Nephron progenitor cell (in vitro differentiated cells): ENCODE results near the gene NECAB2.
A peak's percentile ranks its signal among the peaks of the same experiment; 100 is the strongest.

ENCODE experiments used
- DNase-seq: peaks from one replicate; pipeline ENCODE4 v3.0.0; 2021
- H3K27ac Mint-ChIP-seq: 2 replicates; pipeline ENCODE4 v1.8.0; 2021; ENCODE audit warnings: mild to moderate bottlenecking, moderate library complexity, mixed read lengths
- H3K27me3 Mint-ChIP-seq: 2 replicates; pipeline ENCODE4 v1.8.0; 2021; ENCODE audit warnings: mild to moderate bottlenecking, low read depth, mixed read lengths; ENCODE audit not compliant: poor library complexity
- H3K36me3 Mint-ChIP-seq: 2 replicates; pipeline ENCODE4 v1.8.0; 2021; ENCODE audit warnings: low read depth, mixed read lengths
- H3K4me1 Mint-ChIP-seq: 2 replicates; pipeline ENCODE4 v1.8.0; 2021; ENCODE audit warnings: mixed read lengths
- H3K4me3 Mint-ChIP-seq: 2 replicates; pipeline ENCODE4 v1.8.0; 2021; ENCODE audit warnings: mild to moderate bottlenecking, moderate library complexity, mixed read lengths
- H3K9me3 Mint-ChIP-seq: 2 replicates; pipeline ENCODE4 v1.8.0; 2021; ENCODE audit warnings: mild to moderate bottlenecking, moderate library complexity, mixed read lengths
- TF ChIP-seq, protein P1 (sequence below): fragments of 200-600 bp; sonication (generic); IDR thresholded peaks from 2 replicates; pipeline ENCODE4 v1.5.0; 2021; ENCODE audit warnings: antibody characterized with exemption

NECAB2 gene

DNA sequence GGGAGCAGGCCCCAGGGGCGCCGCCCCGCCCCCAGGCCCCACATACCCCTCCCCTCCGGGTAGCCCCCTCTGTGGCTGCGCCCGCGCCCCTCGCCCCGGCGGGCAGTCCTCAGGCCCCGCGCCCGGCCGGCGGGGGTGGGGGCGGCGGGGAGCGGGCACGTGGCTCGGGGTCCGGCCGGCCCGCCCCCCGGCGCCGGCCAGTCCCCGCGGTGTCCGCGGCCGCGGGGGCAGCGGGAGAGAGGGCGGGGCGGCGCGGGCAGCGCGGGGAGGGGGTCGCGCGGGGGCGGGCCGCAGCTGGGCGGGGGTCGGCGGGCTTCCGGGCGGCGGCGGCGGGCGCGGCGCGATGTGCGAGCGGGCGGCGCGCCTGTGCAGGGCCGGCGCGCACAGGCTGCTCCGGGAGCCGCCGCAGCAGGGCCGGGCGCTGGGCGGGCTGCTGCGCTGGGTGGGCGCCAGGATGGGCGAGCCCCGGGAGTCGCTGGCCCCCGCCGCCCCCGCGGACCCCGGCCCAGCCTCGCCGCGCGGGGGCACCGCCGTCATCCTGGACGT is 335 bp downstream of the NECAB2 start:
- peak; percentile 70 for DNase-seq
- Mint-ChIP-seq H3K36me3 (no peaks in the 10 kb centered on the region), H3K9me3 (no peaks in the 10 kb centered on the region), H3K4me1 (peaks cover 11% of the 10 kb centered on the region), H3K4me3 (peak overlapping the region; percentile 85), H3K27me3 (peaks cover 32% of the 10 kb centered on the region), H3K27ac (no peak overlapping the region)
- TF ChIP-seq, protein P1, sequence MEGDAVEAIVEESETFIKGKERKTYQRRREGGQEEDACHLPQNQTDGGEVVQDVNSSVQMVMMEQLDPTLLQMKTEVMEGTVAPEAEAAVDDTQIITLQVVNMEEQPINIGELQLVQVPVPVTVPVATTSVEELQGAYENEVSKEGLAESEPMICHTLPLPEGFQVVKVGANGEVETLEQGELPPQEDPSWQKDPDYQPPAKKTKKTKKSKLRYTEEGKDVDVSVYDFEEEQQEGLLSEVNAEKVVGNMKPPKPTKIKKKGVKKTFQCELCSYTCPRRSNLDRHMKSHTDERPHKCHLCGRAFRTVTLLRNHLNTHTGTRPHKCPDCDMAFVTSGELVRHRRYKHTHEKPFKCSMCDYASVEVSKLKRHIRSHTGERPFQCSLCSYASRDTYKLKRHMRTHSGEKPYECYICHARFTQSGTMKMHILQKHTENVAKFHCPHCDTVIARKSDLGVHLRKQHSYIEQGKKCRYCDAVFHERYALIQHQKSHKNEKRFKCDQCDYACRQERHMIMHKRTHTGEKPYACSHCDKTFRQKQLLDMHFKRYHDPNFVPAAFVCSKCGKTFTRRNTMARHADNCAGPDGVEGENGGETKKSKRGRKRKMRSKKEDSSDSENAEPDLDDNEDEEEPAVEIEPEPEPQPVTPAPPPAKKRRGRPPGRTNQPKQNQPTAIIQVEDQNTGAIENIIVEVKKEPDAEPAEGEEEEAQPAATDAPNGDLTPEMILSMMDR = no peak

DNA sequence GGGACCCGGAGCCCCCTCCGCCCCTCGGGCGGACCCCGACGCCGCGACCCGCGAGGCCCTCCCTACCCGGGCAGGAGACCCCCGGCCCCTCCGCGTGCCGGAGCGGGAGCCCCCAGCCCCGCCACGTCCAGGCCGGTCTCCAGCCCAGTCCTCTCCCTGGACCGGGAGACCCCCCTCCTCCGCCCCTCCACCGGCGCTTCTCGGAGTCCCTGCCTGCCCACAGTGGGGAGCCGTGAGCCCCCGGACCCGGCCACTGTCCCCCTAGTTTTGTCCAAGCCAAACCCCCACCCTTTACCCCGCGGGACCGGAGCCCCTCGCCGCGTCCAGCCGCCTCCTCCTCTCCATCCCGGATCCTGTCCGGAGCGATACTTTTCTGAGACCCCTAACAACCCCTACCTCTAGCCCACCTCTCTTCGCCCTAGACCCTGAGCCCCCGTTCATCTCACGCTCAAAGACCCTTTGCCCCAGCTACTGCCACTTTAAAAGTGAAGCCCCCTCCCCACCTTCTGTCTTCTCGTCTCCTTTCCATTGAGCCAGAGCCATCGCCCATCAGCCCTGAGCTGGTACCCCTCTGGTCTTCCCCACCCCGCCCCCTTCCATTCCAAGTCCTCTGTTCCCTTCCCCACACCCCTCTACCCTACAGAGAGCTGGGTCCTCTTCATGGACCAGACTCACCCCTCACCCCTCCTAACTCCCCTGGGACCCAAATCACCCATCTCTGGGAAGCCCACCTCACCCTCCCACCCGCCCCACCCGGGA is 1.0 kb downstream of the NECAB2 start:
- Mint-ChIP-seq H3K4me1 (peaks cover 11% of the 10 kb centered on the region), H3K27ac (no peak overlapping the region), H3K27me3 (peaks cover 32% of the 10 kb centered on the region), H3K9me3 (no peaks in the 10 kb centered on the region), H3K36me3 (no peaks in the 10 kb centered on the region), H3K4me3 (peak overlapping the region; percentile 86)
- peak; percentile 25 for DNase-seq
- TF ChIP-seq, protein P1 = no peak

DNA sequence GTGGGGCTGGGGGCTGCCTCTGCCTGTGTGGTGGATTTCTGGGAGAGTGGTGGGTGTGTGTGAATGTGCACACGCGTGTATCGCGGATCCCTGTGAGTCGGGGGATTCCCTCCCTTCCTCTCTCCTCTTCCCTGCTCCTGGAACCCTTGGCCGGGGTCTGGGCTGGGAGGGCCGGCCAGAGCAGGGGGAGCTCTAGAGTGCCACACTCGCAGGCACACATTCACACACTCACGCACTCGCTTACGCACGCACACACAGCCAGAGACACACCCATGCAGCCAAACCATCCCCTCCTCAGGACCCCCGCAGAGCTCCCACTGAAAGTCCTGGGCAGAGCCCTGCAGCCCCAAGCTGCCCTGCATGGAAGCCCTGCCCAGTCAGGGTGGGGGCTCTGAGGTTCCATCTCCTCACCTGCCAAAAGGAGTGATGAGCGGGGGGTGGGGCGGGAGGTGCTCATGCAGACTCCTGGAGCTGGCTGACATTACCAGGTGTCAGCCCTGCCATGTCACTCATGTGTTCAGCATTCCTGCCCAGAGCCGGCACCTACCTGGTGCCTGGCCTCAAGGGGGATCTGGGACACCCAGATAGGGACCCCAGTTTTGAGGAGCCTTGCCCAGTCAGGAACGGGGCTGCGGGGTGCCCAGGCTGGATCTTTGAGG is 1.9 kb downstream of the NECAB2 start:
- peaks cover 32% of the 10 kb centered on the region for H3K27me3 Mint-ChIP-seq
- H3K4me1 Mint-ChIP-seq = peaks cover 11% of the 10 kb centered on the region
- no peak for DNase-seq
- no peak overlapping the region for H3K27ac Mint-ChIP-seq
- H3K4me3 Mint-ChIP-seq = peak overlapping the region; percentile 86
- H3K36me3 Mint-ChIP-seq = no peaks in the 10 kb centered on the region
- no peaks in the 10 kb centered on the region for H3K9me3 Mint-ChIP-seq
- TF ChIP-seq, protein P1 = no peak

DNA sequence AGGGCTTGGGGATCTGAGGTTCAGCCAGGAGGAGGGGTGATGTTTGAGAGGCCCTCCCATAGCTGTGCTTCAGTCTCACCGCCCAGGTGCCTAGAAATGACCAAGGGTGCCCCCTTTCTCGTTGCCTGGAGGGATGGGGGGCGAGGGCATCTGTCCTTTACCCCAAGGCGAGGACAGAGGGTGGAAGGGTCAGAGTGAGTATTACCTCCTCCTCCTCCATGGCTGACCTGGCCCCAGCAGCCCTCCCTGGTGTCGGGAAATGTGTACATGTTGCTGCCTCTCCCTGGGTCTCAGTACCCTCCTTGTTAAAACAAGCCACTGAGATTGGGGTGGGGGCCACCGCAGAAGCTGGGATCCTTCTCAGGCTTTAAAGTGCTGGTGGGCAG is 2.4 kb downstream of the NECAB2 start:
- Mint-ChIP-seq H3K9me3 (no peaks in the 10 kb centered on the region), H3K4me3 (peak overlapping the region; percentile 23), H3K27ac (no peak overlapping the region), H3K27me3 (peaks cover 32% of the 10 kb centered on the region), H3K36me3 (no peaks in the 10 kb centered on the region), H3K4me1 (peaks cover 11% of the 10 kb centered on the region)
- no peak for DNase-seq
- TF ChIP-seq, protein P1 = no peak

DNA sequence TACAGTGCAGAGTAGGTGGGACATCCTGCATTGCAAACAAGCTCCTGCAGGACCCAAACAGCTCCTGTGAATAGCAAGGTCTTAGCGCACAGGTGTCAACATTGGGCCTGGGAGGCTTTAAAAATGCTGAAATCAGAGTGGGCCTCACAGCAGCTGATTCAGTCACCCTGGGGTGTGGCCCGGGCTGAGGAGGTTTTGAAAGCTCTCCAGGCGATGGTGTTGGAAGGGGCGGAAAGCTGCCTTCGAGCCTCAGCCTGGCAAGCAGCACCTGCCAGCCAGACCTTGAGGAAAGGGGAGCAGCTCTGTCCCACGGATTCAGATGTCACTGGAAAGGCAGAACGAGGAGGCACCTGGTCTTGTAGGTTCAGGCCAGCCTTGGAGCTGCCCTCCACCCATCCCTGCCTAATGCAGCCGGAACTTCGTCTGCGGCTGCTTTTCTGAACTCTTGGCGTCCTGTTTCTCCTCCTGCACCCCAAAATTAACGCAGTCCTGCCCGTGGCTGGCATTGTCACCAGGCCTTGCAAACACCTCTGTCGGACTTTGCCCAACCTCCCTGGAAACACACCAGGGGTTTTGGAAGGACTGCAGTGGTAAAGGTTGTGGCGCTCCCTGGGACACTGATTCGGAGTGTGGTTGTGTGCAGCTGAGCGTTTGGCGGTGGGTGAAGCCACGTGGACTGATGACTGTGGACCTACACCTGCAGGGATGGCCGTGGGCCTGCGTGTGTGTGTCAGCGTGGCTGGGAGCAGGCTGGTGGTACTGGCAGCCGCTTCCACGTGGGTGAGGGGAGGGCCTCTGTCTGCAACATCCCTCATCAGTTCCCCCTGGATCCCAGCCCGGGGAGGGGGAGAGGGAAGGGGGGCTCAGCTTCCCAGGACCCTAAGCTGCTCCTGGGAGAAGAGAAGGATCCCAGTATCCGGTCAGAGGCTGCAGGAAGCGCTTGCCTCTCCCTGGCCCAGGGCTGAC is 3.4 kb downstream of the NECAB2 start:
- Mint-ChIP-seq H3K9me3 (no peaks in the 10 kb centered on the region), H3K36me3 (no peaks in the 10 kb centered on the region), H3K27ac (no peak overlapping the region), H3K4me1 (peaks cover 11% of the 10 kb centered on the region), H3K27me3 (peaks cover 32% of the 10 kb centered on the region), H3K4me3 (no peak overlapping the region)
- no peak for DNase-seq
- TF ChIP-seq, protein P1 = no peak
